ENCODE data around the gene NEURL2. TPM values are rescaled to one million over a fixed set of nuclear protein-coding genes. Genes with fewer than 3 reads are reported as not detected.
"Not testable (repeated sequence)": the region's sequence is repeated elsewhere in the genome, so short reads cannot be mapped to it uniquely, and the experiment has no call there.

NEURL2 gene
- total RNA-seq, 1 experiment from 2014 or later = 1.5 TPM

DNA sequence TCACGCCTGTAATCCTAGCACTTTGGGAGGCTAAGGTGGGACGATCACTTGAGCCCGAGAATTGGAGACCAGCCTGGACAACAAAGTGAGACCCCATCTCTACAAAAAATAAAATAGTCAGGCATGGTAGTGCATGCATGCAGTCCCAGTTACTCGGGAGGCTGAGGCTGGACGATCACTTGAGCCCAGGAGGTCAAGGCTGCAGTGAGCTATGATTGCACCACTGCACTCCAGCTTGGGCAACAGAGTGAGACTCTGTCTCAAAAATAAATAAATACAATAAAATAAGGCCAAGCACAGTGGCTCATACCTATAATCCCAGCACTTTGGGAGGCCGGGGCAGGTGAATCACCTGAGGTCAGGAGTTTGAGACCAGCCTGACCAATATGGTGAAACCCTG is 10.3 kb upstream of the NEURL2 start:
- not testable (repeated sequence) for DNase-seq (ENCODE audit: extremely low read depth, low read depth)

DNA sequence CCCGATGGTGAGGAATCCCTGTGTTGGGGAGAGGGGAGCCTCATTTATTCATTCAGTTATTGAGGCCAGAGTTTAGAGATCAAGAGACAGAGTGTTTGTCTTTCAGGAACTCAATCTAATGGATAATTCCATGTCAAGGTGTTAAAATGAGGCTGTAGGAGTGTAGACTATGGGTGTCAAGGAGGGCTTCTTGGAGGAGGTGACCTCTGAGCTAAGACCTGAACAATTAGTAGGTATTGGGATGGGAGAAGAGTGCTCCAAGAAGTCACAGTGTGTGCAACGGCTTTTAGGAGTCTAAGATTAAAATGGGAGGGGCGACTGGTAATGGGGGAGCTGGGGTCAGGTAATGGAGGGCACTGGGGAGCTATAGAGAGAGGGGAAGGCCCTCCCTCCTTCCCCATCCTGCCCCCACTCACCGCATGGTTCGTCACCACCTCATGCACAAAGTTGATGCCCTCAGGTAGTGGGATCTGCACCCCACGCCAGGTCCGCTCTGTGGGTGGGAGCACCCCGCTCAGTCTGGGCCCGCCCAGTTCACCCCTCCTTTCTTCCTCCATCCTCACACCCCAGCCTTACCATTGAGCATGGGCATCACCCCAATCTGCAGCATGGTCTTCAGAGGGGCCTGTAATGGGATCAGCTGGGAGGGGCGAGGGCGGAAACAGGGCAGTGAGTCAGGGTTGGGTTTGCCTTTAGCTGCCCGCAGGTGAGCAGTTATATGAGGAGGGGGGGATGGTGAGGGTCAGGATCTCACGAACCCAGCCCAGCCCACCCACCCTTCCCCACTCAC is 8.2 kb upstream of the NEURL2 start:
- no peak for DNase-seq (ENCODE audit: extremely low read depth, low read depth)

DNA sequence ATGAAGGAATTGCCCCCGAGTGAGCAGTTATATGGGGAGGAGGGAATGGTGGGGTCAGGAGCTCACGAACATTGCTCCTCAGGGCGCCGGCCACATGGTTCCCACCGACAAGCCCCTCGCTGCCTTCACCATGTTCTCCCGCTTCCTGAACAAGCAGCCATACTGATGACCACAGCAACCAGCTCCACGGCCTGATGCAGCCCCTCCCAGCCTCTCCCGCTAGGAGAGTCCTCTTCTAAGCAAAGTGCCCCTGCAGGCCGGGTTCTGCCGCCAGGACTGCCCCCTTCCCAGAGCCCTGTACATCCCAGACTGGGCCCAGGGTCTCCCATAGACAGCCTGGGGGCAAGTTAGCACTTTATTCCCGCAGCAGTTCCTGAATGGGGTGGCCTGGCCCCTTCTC is 7.3 kb upstream of the NEURL2 start:
- no peak for DNase-seq (ENCODE audit: extremely low read depth, low read depth)

DNA sequence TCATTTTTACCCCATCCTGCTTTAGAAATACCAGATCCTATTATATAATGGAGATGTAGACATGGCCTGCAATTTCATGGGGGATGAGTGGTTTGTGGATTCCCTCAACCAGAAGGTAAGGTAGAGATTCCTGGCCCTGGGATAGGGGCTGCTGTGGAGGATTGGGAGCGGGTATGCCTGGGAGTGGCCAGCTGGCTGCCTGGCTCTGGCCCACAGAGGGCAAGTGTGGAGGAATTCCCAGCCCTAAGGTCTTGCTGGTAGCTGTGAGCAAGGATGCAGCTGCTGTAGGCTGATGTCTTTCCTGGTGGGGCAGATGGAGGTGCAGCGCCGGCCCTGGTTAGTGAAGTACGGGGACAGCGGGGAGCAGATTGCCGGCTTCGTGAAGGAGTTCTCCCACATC is 6.7 kb upstream of the NEURL2 start:
- DNase-seq (ENCODE audit: extremely low read depth, low read depth) = no peak

DNA sequence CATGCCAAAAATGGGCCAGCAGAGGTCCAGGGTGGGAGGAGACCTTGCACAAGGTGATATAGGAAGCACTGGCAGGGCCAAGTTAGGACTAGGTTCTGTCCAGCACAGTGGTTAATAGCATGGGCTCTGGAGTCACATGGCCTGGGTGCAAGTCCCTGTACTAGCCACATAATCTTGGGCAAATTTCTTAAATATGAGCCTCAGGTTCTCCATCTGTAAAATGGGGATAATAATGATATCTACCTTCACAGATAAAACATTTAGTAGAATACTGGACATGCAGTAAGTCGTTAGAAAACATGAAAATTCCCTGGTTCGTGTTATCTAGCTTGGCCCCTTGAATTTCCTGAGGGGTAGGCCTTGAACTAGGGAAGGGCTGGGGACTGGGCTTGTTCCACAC is 6.3 kb upstream of the NEURL2 start:
- no peak for DNase-seq (ENCODE audit: extremely low read depth, low read depth)

DNA sequence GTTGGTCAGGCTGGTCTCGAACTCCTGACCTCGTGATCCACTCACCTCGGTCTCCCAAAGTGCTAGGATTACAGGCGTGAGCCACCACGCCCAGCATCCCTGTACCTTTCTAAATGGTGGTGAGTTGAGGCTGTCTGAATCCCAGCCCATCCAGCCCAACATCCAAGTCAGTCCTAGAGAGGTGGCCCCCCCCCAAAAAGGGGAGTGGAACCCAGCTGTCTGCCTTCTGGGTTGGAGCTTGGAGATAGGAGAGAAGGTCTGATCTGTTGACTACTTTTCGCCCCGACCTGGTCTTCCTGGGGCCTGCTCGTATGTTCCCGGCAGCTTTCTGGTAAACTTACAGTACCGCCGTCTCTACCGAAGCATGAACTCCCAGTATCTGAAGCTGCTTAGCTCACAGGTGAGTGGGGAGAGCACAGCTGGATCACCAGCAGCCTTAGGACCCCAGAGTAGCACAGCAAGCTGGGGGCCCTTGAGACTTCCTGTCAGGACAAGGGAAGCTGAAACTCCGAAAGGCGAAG is 5.7 kb upstream of the NEURL2 start:
- no peak for DNase-seq (ENCODE audit: extremely low read depth, low read depth)

DNA sequence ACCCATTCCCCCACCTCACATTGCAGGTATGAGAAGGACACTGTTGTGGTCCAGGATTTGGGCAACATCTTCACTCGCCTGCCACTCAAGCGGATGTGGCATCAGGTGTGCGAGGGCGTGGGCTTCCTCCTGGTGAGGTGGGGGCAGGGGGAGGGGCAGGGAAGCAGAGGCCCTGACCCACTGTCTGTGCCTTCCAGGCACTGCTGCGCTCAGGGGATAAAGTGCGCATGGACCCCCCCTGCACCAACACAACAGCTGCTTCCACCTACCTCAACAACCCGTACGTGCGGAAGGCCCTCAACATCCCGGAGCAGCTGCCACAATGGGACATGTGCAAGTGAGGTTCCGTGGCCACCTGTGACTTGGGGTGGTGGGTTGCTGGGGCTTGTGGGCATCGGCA is 3.8 kb upstream of the NEURL2 start:
- DNase-seq (ENCODE audit: extremely low read depth, low read depth) = no peak

DNA sequence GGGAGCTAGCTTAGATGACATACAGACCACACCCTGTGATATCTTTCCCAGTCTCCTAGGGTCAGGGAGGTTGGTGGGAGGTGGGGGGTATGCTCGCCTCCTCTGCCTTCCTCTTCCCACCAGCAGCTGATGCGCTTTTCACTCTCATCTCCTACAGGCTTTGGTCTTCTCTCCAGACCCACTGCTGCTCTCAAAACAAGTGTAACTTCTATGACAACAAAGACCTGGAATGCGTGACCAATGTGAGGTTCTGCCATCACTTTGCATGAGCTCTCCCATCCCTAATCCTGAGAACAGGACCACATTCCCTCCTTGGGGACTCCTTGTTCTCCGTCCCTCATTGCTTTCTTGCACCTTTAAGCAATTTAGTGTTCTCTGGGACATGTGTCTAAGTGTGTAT is 2.8 kb upstream of the NEURL2 start:
- no peak for DNase-seq (ENCODE audit: extremely low read depth, low read depth)

DNA sequence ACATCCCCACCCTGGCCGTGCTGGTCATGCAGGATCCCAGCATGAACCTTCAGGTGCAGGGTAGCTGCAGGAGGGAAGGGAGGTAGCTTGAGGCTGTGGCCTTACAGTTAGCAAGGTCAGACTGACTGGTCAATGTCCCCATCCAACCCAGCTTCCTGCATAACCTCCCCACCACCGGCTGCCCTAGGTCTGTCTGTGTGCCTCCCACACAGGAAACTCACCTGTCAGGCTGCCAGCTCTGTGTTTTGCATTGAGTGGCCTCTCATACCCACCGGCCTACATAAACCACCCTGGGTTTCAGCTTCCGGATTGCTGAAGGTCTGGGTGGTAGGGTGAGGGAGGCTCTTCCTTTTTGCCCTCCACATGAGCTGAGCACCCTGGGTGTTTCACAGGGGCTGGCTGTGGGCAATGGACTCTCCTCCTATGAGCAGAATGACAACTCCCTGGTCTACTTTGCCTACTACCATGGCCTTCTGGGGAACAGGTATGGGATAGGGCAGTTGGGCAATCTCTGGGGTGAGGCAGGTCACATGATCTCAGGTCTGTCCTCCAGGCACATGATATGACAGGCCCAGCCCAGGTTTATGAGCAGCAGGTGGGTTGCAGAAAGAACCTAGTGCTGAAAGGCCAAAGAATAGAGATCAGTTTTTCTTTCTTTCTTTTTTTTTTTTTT is 2.0 kb upstream of the NEURL2 start:
- no peak for DNase-seq (ENCODE audit: extremely low read depth, low read depth)

DNA sequence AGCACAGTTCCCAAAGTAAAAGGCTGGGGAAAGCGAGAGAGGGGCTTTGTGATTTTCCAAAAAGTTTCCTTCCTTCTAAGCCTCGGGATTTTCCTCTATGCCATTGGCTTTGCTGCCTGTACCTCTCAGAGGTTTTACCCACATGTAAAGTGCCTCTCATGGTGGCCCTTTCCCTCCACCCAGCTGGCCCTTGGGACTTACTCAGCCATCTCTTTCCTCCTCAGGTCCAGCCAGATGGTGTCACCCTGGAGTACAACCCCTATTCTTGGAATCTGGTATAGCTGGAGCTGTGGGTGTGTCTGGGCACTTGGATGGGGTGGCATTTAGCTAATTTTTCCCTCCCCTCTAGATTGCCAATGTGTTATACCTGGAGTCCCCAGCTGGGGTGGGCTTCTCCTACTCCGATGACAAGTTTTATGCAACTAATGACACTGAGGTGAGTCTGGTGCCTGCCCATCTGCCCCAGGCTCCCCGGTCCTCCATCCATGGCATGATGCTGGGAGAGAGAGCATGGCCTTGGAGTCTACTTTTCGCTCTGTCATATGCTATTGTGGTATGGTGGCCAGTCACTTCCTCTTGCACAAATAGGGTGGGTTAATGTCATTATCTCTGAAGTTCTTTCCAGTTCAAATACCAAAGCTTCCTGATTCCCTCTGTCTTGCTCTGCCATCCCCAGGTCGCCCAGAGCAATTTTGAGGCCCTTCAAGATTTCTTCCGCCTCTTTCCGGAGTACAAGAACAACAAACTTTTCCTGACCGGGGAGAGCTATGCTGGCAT is 1.2 kb upstream of the NEURL2 start:
- peak; percentile 38 for DNase-seq (ENCODE audit: extremely low read depth, low read depth)

DNA sequence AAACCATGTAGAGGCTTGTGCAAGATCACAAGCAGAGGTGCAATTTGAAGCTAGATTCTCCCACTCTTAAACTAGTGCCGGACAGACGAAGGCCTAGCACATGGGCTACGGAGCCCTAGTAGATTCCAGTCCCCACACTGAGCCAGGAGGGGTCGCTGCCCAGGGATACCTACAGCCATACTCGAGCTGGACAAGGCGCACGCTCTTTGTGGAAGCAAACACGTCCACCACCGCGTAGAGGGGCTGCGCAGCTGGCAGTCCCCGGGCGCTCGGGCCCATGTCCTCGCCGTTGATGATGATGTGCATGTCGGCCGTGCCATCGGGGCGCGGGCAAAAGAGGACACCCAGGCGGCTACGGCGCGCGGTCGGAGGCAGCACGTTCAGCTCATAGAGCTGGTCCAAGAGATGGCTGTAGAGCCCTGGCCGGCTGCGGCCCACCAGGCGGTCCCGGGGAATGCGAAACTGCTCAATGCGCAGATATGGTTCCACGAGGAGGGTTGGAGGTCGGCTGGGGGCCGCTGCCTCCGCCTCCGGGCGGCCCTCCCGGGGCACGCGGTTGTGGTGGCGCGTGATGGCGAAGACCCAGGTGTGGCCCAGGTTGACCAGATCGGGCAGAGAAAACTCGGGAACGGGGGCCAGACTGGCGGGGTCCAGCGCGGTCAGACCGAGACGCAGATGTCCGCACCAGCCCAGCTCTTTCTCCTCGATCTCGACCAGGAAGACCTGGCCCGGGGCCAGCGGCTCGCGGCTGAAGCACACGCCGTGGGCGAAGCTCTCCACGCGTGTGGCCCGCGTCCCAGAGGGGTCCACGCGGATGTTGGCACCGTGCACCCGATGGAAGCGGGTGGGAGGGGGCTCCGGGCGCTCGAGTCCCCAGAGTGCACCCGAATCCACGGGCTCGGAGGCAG is 677 bp downstream of the NEURL2 start:
- DNase-seq (ENCODE audit: extremely low read depth, low read depth) = no peak

DNA sequence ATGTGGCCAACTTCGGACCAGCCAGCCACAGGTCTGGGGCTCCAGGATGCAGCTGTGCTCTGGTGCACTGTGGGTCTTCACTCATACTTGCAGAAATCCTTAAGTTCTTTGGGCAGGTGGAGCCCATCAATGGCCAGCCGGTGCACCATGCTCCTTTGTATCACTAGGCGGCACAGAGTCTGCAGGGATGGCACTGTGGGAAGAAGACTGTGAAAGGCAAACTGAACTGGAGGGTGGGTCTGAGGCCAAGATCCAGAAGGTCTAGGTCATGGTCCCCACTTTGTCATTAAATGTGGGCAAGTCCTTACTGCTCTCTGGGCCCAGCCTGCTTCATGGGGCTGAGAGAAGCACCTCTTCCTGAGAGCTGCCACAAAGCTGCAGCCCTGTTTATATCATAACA is 2.3 kb downstream of the NEURL2 start:
- DNase-seq (ENCODE audit: extremely low read depth, low read depth) = no peak

DNA sequence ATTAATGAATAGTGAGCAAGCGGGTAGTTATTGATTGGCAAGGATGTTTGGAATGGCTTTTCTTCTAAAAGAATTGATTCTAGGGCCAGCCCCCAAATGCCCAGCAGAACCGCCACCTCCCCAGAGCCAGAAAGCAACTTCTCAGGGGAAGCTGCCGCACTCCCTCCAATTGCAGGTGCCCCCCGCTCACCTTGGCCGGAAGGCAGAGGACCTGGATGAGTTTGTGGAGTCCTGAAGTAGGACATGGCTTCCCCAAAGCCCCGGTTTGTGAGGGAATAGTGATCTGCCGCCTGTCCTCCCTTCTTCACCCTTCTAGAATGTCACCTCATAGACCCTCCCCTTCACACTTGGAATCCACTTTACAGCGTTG is 3.7 kb downstream of the NEURL2 start, which contains the start of gene SPATA25:
SPATA25 (minus strand) TSS at position 277 of the 370 bp plus-strand sequence; CDS start at position 245, 32 bp downstream.
- DNase-seq (ENCODE audit: extremely low read depth, low read depth) = no peak

DNA sequence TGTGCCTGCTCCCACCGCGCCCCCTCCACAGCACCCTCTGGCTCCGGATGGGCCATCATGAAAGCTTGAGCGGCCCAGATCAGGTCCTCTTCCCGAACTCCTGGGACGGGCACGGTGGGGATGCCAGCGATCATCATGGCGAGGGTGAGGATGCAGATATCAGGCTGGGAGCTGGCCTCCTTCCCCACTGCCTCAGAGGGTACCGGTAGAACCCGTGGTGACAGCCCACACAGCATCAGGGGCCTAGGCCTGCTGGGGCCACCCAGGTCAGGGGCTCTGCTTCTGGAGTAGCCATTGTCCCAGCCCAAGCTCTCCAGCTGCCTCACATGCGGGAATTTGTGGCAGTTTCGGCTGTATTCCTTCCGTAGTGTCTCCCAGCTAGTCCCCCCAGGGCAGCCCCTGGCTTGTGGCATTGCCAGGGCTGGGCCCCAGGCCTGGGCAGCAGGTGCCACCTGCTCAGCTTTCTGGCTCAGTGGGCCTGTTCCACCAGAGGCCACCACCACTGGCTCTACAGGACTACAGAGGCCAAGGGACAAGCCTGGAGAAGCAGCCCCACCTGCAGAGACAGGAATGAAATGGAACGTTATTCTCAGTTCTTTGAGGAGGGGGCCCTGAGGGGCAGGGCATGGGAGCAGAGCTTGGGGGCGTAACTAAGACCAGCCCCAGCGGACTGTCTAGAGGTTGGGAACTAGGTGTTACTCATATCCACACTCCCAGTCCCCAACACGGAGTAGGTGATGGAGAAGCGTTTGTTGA is 4.2 kb downstream of the NEURL2 start:
- DNase-seq (ENCODE audit: extremely low read depth, low read depth) = no peak

DNA sequence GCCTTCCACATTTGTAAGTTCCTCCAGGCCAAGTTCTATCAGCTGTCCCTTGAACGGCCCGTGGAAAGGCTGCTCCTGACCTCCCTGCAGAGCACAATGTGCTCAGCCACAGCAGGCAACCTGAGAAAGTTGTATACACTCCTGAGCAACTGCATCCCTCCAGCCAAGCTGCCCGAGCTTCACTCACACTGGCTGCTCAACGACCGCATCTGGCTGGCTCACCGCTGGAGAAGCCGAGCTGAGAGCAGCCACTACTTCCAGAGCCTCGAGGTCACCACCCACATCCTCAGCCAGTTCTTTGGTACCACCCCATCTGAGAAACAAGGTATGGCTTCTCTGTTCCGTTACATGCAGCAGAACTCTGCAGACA is 7.9 kb downstream of the NEURL2 start:
- no peak for DNase-seq (ENCODE audit: extremely low read depth, low read depth)

DNA sequence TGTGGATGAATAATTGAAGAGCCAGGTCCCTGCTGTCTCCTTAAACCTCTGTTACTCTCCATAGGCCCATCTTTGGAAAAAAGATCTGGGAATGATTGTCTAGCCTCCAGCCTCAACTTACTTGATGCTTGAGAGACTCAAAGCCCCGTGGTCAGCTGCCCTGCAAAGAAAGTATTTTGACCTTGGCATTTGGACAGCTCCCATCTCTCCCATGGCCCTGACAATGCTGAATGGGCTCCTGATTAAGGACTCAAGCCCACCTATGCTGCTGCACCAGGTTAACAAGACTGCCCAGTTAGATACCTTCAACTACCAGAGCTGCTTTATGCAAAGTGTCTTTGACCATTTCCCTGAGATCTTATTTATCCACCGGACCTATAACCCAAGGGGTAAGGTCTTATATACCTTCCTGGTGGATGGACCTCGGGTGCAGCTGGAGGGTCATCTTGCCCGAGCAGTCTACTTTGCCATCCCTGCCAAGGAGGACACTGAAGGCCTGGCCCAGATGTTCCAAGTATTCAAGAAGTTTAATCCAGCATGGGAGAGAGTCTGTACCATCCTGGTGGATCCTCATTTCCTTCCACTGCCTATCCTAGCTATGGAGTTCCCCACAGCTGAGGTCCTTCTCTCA is 8.4 kb downstream of the NEURL2 start:
- DNase-seq (ENCODE audit: extremely low read depth, low read depth) = no peak

DNA sequence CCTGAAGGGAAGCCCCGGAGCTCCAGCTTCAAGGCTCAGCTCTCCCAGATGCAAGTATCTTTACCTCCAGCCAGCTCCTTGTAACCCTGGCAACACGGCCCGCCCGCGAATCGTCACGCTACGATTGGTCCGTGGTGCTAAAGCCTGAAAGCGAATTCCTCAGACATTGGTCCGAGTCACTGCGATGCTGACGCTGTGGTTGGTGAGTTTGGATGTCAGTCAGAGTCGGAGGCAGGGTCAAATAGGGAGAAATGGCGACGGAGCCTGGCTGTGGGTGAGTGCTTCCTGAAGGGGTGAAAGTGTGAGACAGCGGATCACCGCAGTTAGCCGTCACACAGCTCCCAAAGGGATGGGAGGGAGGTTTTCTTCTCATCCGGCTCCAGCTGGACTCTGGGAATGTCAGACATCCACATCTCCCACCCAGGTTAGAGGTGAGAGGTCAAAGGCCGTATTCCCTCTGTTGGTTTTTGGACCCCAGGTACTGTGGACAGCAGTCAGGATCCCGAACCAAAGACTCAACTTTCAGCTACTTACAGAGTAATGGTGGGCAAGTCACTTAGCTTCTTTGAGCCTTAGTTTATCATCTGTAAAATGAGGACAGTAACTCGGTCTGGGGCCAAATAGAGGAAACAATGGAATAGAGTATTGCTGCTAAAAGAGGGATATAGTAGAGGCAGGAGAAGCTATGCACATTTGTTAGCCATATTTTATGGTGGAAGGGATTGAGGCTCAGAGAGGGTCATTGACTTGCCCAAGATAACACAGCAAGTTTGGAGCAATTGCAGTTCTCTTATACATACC is 9.8 kb downstream of the NEURL2 start, which contains the start of gene ZSWIM1:
ZSWIM1 (plus strand) TSS at position 240 of the 801 bp plus-strand sequence. CDS start 1,366 bp downstream, outside the sequence.
- DNase-seq (ENCODE audit: extremely low read depth, low read depth) = peak; percentile 100
